PC-9 (cell line): ENCODE results near the gene SCCPDH. TPM values are rescaled to one million over a fixed set of nuclear protein-coding genes. Genes with fewer than 3 reads are reported as not detected.

Source experiments
- BruUV-seq: library from RNA; stranded (reverse); fragments of 400-500 nt; replicated peaks from 2 replicates; lab custom pipeline; 2021; lab: Mats Ljungman, UMichigan
- CTCF ChIA-PET: fragments of 300-600 bp; sonication (Branson Sonifier 250); formaldehyde crosslinking; loops from one replicate; lab custom pipeline; 2022; ENCODE audit warnings: antibody characterized with exemption; lab: Charles Lee
- POLR2A ChIA-PET: fragments of 300-600 bp; sonication (Branson Sonifier 250); formaldehyde crosslinking; loops from one replicate; lab custom pipeline; 2022; ENCODE audit warnings: antibody characterized with exemption; ENCODE audit not compliant: unreplicated experiment; lab: Charles Lee
- DNase-seq, 2 experiments: peaks; one replicate each; pipeline versions ENCODE4 v3.0.0 to v3.0.0-alpha.2; 2015 to 2022; ENCODE audit warnings: mixed read lengths in 1 of 2
- H2AFZ ChIP-seq: fragments of 200-600 bp; sonication (generic); 2 replicates; pipeline ENCODE4 v1.8.1; 2017; ENCODE audit warnings: antibody characterized with exemption
- H3F3A ChIP-seq: fragments of 200-600 bp; sonication (generic); 2 replicates; pipeline ENCODE4 v1.8.1; 2017; ENCODE audit warnings: antibody characterized with exemption, mild to moderate bottlenecking, low read depth; ENCODE audit not compliant: insufficient read depth
- H3K27ac ChIP-seq: fragments of 200-600 bp; sonication (generic); 2 replicates; pipeline ENCODE4 v1.6.1; 2016; ENCODE audit warnings: mixed run types
- H3K27me3 ChIP-seq: fragments of 200-600 bp; sonication (generic); 2 replicates; pipeline ENCODE4 v1.6.1; 2016; ENCODE audit warnings: low read depth, mixed run types; ENCODE audit not compliant: insufficient read depth
- H3K36me3 ChIP-seq: fragments of 200-600 bp; sonication (generic); 2 replicates; pipeline ENCODE4 v1.6.1; 2016; ENCODE audit warnings: low read depth, mixed run types
- H3K4me1 ChIP-seq: fragments of 200-600 bp; sonication (generic); replicated peaks from 2 replicates; pipeline ENCODE4 v1.6.1; 2016; ENCODE audit warnings: mixed run types; ENCODE audit not compliant: insufficient read depth
- H3K4me2 ChIP-seq: fragments of 200-600 bp; sonication (generic); 2 replicates; pipeline ENCODE4 v1.6.1; 2017; ENCODE audit warnings: mixed run types
- H3K4me3 ChIP-seq: fragments of 200-600 bp; sonication (generic); 2 replicates; pipeline ENCODE4 v1.6.1; 2016; ENCODE audit warnings: mixed run types
- H3K79me2 ChIP-seq: fragments of 200-600 bp; sonication (generic); 2 replicates; pipeline ENCODE4 v1.6.1; 2017; ENCODE audit warnings: low read depth, mixed run types
- H3K9me2 ChIP-seq: fragments of 200-600 bp; sonication (generic); 2 replicates; pipeline ENCODE4 v1.8.1; 2017; ENCODE audit warnings: mild to moderate bottlenecking; ENCODE audit not compliant: insufficient read depth
- H3K9me3 ChIP-seq: fragments of 200-600 bp; sonication (generic); 2 replicates; pipeline ENCODE4 v1.8.1; 2016; ENCODE audit warnings: low read depth; ENCODE audit not compliant: insufficient read depth
- H4K20me1 ChIP-seq: fragments of 200-600 bp; sonication (generic); 2 replicates; pipeline ENCODE4 v1.8.1; 2017; ENCODE audit not compliant: insufficient read depth
- EZH2 ChIP-seq: fragments of 200-600 bp; sonication (generic); IDR thresholded peaks from 2 replicates; pipeline ENCODE4 v1.8.0; 2017; ENCODE audit warnings: antibody characterized with exemption, low read depth
- intact Hi-C: fragments of 100-400 bp; cut with micrococcal nuclease; formaldehyde crosslinking; loops from one replicate; pipeline ENCODE4 v1.10.0; 2022; ENCODE audit not compliant: unreplicated experiment
- total RNA-seq: library from RNA; stranded (reverse); gene quantifications from 2 replicates; pipeline ENCODE4 v1.2.3, GENCODE V29; 2021
- TF ChIP-seq, protein P1 (sequence below): fragments of 200-600 bp; sonication (generic); conservative IDR thresholded peaks from 2 replicates; pipeline ENCODE4 v1.6.1; 2017; ENCODE audit warnings: mixed run types, antibody characterized with exemption, mild to moderate bottlenecking, moderate library complexity

Gene SCCPDH
- total RNA-seq, 1 experiment from 2014 or later, result 17.2 TPM

DNA sequence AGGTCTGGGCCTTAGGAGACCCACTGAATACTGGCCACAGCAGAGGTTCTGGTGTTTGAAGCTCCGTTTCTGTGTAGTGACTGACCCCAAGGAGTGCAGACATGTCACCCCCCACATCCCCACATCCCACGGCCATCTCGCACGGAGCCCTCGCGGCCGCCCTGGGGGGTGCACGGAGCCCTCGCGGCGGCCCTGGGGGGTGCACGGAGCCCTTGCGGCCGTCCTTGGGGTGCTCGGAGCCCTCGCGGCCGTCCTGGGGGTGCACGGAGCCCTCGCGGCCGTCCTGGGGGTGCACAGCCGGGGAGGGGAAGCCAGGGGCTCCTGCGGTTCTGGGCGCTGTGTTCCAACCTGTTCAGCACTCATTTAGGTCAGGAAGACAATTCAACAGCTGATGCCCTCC lies 68.4 kb downstream of the SCCPDH start:
- H3K27ac ChIP-seq, result no peak overlapping the region
- intact Hi-C loops, result no loop called here
- no peaks in the 10 kb centered on the region for H3K9me3 ChIP-seq
- H3K4me2 ChIP-seq, result no peak overlapping the region
- no peaks in the 10 kb centered on the region for H3K27me3 ChIP-seq
- no peaks in the 10 kb centered on the region for H3K36me3 ChIP-seq
- no peak overlapping the region for H3K4me3 ChIP-seq
- no peaks in the 10 kb centered on the region for H3K79me2 ChIP-seq
- H3K4me1 ChIP-seq, result 0 out of 2 replicates have a peak, but pooled peaks cover 9% of the 10 kb centered on the region
- TF ChIP-seq, protein P1, sequence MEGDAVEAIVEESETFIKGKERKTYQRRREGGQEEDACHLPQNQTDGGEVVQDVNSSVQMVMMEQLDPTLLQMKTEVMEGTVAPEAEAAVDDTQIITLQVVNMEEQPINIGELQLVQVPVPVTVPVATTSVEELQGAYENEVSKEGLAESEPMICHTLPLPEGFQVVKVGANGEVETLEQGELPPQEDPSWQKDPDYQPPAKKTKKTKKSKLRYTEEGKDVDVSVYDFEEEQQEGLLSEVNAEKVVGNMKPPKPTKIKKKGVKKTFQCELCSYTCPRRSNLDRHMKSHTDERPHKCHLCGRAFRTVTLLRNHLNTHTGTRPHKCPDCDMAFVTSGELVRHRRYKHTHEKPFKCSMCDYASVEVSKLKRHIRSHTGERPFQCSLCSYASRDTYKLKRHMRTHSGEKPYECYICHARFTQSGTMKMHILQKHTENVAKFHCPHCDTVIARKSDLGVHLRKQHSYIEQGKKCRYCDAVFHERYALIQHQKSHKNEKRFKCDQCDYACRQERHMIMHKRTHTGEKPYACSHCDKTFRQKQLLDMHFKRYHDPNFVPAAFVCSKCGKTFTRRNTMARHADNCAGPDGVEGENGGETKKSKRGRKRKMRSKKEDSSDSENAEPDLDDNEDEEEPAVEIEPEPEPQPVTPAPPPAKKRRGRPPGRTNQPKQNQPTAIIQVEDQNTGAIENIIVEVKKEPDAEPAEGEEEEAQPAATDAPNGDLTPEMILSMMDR, result no peak
- no peak for TF ChIP-seq EZH2
- no TSS peak for BruUV-seq
- H3K9me2 ChIP-seq, result no peaks in the 10 kb centered on the region
- CTCF ChIA-PET, result no interaction called here
- H4K20me1 ChIP-seq, result no peaks in the 10 kb centered on the region
- DNase-seq, result no peak
- H3F3A ChIP-seq, result no peaks in the 10 kb centered on the region
- no peak overlapping the region for H2AFZ ChIP-seq
- POLR2A ChIA-PET, result no interaction called here

DNA sequence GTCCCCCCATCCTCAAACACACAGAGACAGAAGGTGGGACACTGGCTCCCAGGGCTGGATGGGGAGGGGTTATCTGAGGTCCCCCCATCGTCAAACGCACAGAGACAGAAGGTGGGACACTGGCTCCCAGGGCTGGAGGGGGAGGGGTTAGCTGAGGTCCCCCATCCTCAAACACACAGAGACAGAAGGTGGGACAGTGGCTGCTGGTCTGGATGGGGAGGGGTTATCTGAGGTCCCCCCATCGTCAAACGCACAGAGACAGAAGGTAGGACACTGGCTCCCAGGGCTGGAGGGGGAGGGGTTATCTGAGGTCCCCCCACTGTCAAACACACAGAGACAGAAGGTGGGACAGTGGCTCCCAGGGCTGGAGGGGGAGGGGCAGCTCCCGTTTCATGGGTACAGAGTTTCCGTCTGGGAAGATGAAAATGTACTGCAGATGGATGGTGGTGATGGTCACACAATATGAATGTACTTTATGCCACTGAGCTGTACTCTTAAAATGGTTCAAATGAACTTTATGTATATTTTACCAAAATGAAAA lies 69.2 kb downstream of the SCCPDH start:
- no peaks in the 10 kb centered on the region for H3K27me3 ChIP-seq
- no TSS peak for BruUV-seq
- 0 out of 2 replicates have a peak, but pooled peaks cover 9% of the 10 kb centered on the region for H3K4me1 ChIP-seq
- H3K27ac ChIP-seq, result no peak overlapping the region
- no peaks in the 10 kb centered on the region for H3K9me2 ChIP-seq
- H2AFZ ChIP-seq, result no peak overlapping the region
- no peak overlapping the region for H3K4me3 ChIP-seq
- no peaks in the 10 kb centered on the region for H3F3A ChIP-seq
- ChIA-PET CTCF (no interaction called here), POLR2A (no interaction called here)
- TF ChIP-seq EZH2, result no peak
- TF ChIP-seq, protein P1, result no peak
- H3K79me2 ChIP-seq, result no peaks in the 10 kb centered on the region
- no peak for DNase-seq
- intact Hi-C loops, result no loop called here
- no peak overlapping the region for H3K4me2 ChIP-seq
- H3K9me3 ChIP-seq, result no peaks in the 10 kb centered on the region
- no peaks in the 10 kb centered on the region for H4K20me1 ChIP-seq
- no peaks in the 10 kb centered on the region for H3K36me3 ChIP-seq

DNA sequence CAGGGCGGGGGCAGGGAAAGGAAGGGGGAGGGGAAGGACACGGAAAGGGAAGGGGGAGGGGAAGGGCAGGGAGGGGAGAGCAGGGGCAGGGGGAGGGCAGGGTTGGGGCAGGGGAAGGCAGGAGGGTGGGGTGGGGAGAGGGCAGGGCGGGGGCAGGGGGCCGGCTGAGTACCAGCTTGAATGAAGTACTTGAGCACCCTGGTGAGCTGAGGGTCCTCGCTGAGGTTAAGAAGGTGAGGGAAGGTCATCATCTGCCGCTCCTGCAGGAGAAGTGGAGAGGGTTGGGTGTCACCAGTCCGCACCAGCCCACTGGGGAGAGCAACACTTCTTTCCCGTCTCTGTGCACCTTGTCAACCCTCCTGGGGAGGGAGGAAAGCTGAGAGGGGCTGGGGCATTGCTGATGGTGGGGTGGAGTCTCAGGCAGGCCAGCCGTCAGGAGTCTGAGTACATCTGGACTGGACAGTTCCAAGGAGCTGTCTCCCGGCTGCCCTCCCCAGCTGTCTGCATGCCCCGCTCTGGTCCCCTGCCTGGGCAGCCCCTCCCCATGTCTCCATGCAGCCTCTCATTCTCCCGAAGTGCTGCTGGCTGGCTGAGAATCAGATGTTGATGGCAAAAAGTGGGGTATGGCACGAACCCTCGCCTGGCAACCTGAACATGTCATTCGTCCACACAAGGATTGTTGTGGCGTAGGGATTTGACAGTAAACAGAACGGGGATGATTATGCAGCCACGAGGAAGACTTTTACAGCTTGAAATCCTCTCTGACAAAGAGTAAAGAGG lies 70.0 kb downstream of the SCCPDH start:
- Histone ChIP-seq H4K20me1 (no peaks in the 10 kb centered on the region), H3K9me3 (no peaks in the 10 kb centered on the region), H3K27ac (no peak overlapping the region), H2AFZ (no peak overlapping the region), H3K4me2 (no peak overlapping the region), H3K79me2 (no peaks in the 10 kb centered on the region), H3F3A (no peaks in the 10 kb centered on the region), H3K27me3 (no peaks in the 10 kb centered on the region), H3K4me1 (0 out of 2 replicates have a peak, but pooled peaks cover 9% of the 10 kb centered on the region), H3K9me2 (no peaks in the 10 kb centered on the region), H3K4me3 (no peak overlapping the region), H3K36me3 (no peaks in the 10 kb centered on the region)
- ChIA-PET POLR2A (interaction anchor here (0.5 kb wide), 1 partner anchor 257 kb away, joined by 5 read pairs; no protein-coding TSS in a partner anchor), CTCF (no interaction called here)
- BruUV-seq, result no TSS peak
- DNase-seq, result no peak
- TF ChIP-seq, protein P1, result no peak
- no peak for TF ChIP-seq EZH2
- intact Hi-C loops, result no loop called here
